Measurements from ENCODE around the gene PNPLA6. TPM values are rescaled to one million over a fixed set of nuclear protein-coding genes. Genes with fewer than 3 reads are reported as not detected.

PNPLA6 gene
- total RNA-seq, 4 donors from 2014 or later, result 39.7 to 74.1 (median 50.1) TPM

DNA sequence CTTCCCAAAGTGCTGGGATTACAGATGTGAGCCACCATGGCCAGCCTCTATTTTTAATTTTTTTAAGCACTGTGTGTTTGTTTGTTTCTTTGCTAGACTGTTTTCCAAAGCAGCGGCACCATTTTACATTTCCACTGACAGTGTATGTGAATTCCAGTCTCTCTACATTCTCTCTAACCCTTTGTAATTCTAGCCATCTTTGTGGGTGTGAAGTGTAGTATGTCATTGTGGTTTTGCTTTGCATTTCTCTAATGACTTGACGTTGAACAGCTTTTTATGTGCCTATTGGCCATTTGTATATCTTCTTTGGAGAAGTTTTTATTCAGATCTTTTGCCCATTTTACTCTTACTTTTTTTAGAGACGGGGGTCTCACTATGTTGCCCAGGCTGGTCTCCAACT, 11.6 kb downstream of the PNPLA6 start:
- intact Hi-C loops (cut with DNase I), result no loop called here
- H3K36me3 ChIP-seq, result peaks cover 5 to 74% (median 13%) of the 10 kb centered on the region in 3 donors
- H3K9me3 ChIP-seq, result no peaks in the 10 kb centered on the region
- WGBS, 2 donors, result 82 to 89% methylated on average over 3 of the region's 3 CpGs
- TF ChIP-seq, protein P1, sequence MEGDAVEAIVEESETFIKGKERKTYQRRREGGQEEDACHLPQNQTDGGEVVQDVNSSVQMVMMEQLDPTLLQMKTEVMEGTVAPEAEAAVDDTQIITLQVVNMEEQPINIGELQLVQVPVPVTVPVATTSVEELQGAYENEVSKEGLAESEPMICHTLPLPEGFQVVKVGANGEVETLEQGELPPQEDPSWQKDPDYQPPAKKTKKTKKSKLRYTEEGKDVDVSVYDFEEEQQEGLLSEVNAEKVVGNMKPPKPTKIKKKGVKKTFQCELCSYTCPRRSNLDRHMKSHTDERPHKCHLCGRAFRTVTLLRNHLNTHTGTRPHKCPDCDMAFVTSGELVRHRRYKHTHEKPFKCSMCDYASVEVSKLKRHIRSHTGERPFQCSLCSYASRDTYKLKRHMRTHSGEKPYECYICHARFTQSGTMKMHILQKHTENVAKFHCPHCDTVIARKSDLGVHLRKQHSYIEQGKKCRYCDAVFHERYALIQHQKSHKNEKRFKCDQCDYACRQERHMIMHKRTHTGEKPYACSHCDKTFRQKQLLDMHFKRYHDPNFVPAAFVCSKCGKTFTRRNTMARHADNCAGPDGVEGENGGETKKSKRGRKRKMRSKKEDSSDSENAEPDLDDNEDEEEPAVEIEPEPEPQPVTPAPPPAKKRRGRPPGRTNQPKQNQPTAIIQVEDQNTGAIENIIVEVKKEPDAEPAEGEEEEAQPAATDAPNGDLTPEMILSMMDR (IDR thresholded peaks at IDR 0.05), result no peak
- no peak for TF ChIP-seq POLR2A (IDR thresholded peaks at IDR 0.05)
- no peak overlapping the region for H3K27ac ChIP-seq
- peaks cover 0 to 21% (median 0%) of the 10 kb centered on the region in 3 donors for H3K4me1 ChIP-seq
- H3K27me3 ChIP-seq, result no peaks in the 10 kb centered on the region
- no peak overlapping the region for H3K4me3 ChIP-seq
- no peak for DNase-seq

DNA sequence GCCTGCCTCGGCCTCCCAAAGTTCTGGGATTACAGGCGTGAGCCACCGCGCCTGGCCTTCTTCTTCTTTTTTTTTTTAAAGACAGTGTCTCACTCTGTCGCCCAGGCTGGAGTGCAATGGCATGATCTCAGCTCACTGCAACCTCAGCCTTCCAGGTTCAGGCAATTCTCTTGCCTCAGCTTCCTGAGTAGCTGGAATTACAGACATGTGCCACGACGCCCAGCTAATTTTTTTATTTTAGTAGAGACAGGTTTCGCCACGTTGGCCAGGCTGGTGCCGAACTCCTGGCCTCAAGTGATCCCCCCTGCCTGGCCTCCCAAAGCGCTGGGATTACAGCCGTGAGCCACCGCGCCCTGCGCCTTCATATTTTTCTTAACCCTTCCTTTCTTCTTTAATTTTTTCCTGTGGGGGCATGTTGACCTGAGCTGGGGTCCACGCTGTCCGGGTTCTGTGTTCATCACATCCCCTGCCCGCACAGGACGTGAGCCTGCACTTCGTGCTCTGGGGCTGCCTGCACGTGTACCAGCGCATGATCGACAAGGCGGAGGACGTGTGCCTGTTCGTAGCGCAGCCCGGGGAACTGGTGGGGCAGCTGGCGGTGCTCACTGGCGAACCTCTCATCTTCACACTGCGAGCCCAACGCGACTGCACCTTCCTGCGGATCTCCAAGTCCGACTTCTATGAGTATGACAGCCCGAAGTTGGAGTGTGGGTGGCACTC, 14.1 kb downstream of the PNPLA6 start:
- TF ChIP-seq POLR2A (IDR thresholded peaks at IDR 0.05), result no peak
- TF ChIP-seq, protein P1 (IDR thresholded peaks at IDR 0.05), result no peak
- Histone ChIP-seq H3K27ac (no peak overlapping the region), H3K36me3 (peaks cover 6 to 71% (median 10%) of the 10 kb centered on the region in 3 donors), H3K4me3 (no peak overlapping the region), H3K4me1 (peaks cover 0 to 21% (median 0%) of the 10 kb centered on the region in 3 donors), H3K9me3 (no peaks in the 10 kb centered on the region), H3K27me3 (no peaks in the 10 kb centered on the region)
- WGBS, 2 donors, result 90 to 96% methylated on average over 18 to 35 of the region's 36 CpGs
- no peak for DNase-seq
- intact Hi-C loops (cut with DNase I), result loop anchor here (10.0 kb wide), 1 partner anchor 185 kb away; no protein-coding TSS in a partner anchor

DNA sequence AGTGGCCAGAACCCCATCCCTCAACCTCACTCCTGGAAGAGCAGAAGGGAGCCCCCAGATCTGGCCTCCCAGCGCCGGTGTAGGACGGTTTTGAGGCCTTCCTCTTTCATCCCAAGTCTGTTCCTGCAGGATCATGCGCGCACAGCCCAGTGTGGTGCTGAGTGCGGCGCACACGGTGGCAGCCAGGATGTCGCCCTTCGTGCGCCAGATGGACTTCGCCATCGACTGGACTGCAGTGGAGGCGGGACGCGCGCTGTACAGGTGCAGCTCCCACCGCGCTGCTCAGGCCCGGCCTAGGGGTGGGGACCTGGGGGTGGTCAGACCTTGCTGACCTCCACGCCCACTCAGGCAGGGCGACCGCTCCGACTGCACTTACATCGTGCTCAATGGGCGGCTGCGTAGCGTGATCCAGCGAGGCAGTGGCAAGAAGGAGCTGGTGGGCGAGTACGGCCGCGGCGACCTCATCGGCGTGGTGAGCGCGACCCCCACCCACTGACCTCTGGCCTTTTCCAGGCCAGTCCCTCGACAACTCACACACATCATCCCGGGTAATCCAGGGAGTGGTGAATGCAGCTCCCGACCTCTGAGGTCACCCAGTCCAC, 14.8 kb downstream of the PNPLA6 start:
- H3K27ac ChIP-seq, result no peak overlapping the region
- H3K4me3 ChIP-seq, result no peak overlapping the region
- peaks cover 0 to 21% (median 0%) of the 10 kb centered on the region in 3 donors for H3K4me1 ChIP-seq
- H3K9me3 ChIP-seq, result no peaks in the 10 kb centered on the region
- intact Hi-C loops (cut with DNase I), result loop anchor here (10.0 kb wide), 1 partner anchor 185 kb away; no protein-coding TSS in a partner anchor
- H3K36me3 ChIP-seq, result peaks cover 13 to 71% (median 15%) of the 10 kb centered on the region in 3 donors
- no peak for DNase-seq
- WGBS, 2 donors, result 92 to 98% methylated on average over 20 to 29 of the region's 41 CpGs
- TF ChIP-seq, protein P1 (IDR thresholded peaks at IDR 0.05), result no peak
- no peak for TF ChIP-seq POLR2A (IDR thresholded peaks at IDR 0.05)
- H3K27me3 ChIP-seq, result no peaks in the 10 kb centered on the region

DNA sequence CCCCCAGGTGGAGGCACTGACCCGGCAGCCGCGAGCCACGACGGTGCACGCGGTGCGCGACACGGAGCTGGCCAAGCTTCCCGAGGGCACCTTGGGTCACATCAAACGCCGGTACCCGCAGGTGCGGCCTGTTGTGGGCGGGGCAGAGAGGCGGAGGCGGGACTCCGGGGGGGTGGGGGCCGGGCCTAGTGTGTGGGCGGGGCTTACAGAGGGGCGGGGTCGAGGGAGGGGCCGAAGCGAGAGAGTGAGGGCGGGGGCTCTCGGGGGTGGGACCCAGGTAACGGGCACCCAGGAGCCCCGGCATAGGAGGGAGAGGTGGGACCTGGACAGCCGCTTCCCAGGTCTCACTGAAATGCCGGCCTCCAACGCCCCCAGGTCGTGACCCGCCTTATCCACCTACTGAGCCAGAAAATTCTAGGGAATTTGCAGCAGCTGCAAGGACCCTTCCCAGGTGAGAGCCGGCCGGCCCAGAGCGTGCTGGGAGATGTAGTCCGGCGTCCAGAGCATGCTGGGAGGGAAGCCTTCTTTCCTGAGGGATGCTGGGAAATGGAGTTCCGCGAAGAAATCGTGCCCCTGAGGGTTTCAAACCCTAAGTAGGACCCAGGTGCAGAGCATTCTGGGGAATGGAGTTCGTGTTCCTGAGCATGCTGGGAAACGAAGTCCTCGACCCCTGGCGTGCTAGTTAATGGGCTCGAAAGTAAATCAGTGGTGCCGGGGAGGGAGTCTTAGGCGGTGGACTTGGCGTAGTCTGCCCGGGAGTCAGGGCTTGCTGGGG, 15.7 kb downstream of the PNPLA6 start:
- DNase-seq, result no peak
- peak overlapping the region in 3 of 4 donors; percentile 16 to 47 (median 33) for H3K4me3 ChIP-seq
- H3K27ac ChIP-seq, result peak overlapping the region in 2 of 4 donors; percentile 48 to 61
- H3K36me3 ChIP-seq, result peaks cover 15 to 71% (median 20%) of the 10 kb centered on the region in 3 donors
- no peaks in the 10 kb centered on the region for H3K27me3 ChIP-seq
- peaks cover 0 to 13% (median 0%) of the 10 kb centered on the region in 3 donors for H3K4me1 ChIP-seq
- no peaks in the 10 kb centered on the region for H3K9me3 ChIP-seq
- no peak for TF ChIP-seq POLR2A (IDR thresholded peaks at IDR 0.05)
- TF ChIP-seq, protein P1 (IDR thresholded peaks at IDR 0.05), result no peak
- intact Hi-C loops (cut with DNase I), result loop anchor here (10.0 kb wide), 1 partner anchor 186 kb away; no protein-coding TSS in a partner anchor
- 70 to 79% methylated on average over 9 to 23 of the region's 51 CpGs for WGBS, 2 donors
